Ishikawa (cell line): ENCODE measurements around the gene RPGR.

Source experiments
- CREB1 ChIP-seq: IDR thresholded peaks from 2 replicates; pipeline ENCODE4 v1.6.1; 2012; ENCODE audit warnings: low read depth
- FOXM1 ChIP-seq: IDR thresholded peaks from 2 replicates; pipeline ENCODE4 v1.6.1; 2012; ENCODE audit warnings: low read depth, borderline replicate concordance
- NFIC ChIP-seq: IDR thresholded peaks from 2 replicates; pipeline ENCODE4 v1.6.1; 2012
- RAD21 ChIP-seq: IDR thresholded peaks from 2 replicates; pipeline ENCODE4 v1.6.1; 2012; ENCODE audit warnings: low read depth
- TAF1 ChIP-seq: IDR thresholded peaks from 2 replicates; pipeline ENCODE4 v1.6.1; 2012; ENCODE audit warnings: low read depth, mild to moderate bottlenecking
- ZBTB7A ChIP-seq: IDR thresholded peaks from 2 replicates; pipeline ENCODE4 v1.6.1; 2012; ENCODE audit warnings: low read depth
- TF ChIP-seq, protein P1 (sequence below): IDR thresholded peaks from 2 replicates; pipeline ENCODE4 v1.6.1; 2012; ENCODE audit warnings: low read depth, mild to moderate bottlenecking

DNA sequence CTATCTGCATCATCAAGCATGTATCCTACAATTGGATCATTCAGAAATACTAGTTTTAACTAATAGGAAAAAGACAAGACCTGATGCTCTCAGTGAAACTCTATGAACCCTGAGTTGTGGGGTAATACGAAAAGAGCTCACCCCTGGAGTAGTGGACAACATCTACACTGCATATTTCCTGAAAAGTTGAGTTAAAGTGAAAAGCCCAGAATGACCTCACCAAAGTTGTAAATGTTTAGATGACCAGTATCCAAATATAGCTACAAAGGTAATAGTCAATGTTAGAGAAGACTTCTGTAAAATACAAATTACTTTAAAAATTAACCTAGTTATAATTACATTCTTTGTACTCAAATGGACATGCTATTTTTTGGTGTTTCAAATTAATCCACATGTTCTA lies 53.9 kb downstream of the RPGR start:
- no peak for TF ChIP-seq RAD21
- no peak for TF ChIP-seq CREB1
- TF ChIP-seq NFIC = no peak
- TF ChIP-seq, protein P1, sequence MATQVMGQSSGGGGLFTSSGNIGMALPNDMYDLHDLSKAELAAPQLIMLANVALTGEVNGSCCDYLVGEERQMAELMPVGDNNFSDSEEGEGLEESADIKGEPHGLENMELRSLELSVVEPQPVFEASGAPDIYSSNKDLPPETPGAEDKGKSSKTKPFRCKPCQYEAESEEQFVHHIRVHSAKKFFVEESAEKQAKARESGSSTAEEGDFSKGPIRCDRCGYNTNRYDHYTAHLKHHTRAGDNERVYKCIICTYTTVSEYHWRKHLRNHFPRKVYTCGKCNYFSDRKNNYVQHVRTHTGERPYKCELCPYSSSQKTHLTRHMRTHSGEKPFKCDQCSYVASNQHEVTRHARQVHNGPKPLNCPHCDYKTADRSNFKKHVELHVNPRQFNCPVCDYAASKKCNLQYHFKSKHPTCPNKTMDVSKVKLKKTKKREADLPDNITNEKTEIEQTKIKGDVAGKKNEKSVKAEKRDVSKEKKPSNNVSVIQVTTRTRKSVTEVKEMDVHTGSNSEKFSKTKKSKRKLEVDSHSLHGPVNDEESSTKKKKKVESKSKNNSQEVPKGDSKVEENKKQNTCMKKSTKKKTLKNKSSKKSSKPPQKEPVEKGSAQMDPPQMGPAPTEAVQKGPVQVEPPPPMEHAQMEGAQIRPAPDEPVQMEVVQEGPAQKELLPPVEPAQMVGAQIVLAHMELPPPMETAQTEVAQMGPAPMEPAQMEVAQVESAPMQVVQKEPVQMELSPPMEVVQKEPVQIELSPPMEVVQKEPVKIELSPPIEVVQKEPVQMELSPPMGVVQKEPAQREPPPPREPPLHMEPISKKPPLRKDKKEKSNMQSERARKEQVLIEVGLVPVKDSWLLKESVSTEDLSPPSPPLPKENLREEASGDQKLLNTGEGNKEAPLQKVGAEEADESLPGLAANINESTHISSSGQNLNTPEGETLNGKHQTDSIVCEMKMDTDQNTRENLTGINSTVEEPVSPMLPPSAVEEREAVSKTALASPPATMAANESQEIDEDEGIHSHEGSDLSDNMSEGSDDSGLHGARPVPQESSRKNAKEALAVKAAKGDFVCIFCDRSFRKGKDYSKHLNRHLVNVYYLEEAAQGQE = no peak
- TF ChIP-seq TAF1 = no peak
- no peak for TF ChIP-seq ZBTB7A
- no peak for TF ChIP-seq FOXM1
